Spleen (tissue), 7 donors: ENCODE results near the gene ARID5B.

Experiments used
- POLR2A ChIP-seq, 3 donors: fragments of 450-650 bp; IDR thresholded peaks; one replicate each; pipeline ENCODE4 v1.5.1; 2017; ENCODE audit warnings: antibody characterized with exemption in 3 of 3, mild to moderate bottlenecking in 1 of 3
- TF ChIP-seq, protein P1 (sequence below), 11 experiments: fragments of 200-600 bp in 7 of 11; fragments of 450-650 bp in 4 of 11; sonication (generic) in 4 of 11; IDR thresholded peaks in 8 of 11; conservative IDR thresholded peaks in 3 of 11; 1 replicate in 7 of 11; 2 replicates in 4 of 11; pipeline versions ENCODE4 v1.4.0 to v1.8.0; 2016 to 2021; ENCODE audit warnings: antibody characterized with exemption in 11 of 11, inconsistent platforms in 4 of 11, mild to moderate bottlenecking in 1 of 11
- donor health status: DM: no; HTN: no; CAD: no; lungs with moderate emphysema.
- donor health status: DM: no; HTN: no; CAD: no.
- donor health status: DM: no; HTN: no; CAD: no.

DNA sequence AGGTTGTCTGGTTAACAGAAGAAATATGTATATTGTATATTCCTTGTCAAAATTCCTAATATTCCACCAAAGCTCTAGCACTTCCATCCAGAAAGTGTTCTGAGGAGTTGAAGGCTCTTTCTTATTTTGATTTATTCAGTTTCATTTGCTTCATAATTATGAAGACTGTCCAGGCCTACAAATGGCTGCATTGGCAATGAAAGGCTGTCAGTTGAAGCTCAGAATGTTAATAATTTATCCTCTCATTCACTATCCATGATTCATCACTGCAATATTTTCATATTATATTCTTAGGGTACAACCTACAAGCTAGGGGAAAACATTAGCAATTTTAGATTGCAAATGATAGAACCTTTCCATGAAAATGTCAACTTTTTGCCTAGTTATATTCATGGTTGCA is 57.3 kb downstream of the ARID5B start:
- TF ChIP-seq POLR2A (IDR thresholded peaks at IDR 0.05): no peak
- TF ChIP-seq, protein P1, sequence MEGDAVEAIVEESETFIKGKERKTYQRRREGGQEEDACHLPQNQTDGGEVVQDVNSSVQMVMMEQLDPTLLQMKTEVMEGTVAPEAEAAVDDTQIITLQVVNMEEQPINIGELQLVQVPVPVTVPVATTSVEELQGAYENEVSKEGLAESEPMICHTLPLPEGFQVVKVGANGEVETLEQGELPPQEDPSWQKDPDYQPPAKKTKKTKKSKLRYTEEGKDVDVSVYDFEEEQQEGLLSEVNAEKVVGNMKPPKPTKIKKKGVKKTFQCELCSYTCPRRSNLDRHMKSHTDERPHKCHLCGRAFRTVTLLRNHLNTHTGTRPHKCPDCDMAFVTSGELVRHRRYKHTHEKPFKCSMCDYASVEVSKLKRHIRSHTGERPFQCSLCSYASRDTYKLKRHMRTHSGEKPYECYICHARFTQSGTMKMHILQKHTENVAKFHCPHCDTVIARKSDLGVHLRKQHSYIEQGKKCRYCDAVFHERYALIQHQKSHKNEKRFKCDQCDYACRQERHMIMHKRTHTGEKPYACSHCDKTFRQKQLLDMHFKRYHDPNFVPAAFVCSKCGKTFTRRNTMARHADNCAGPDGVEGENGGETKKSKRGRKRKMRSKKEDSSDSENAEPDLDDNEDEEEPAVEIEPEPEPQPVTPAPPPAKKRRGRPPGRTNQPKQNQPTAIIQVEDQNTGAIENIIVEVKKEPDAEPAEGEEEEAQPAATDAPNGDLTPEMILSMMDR (IDR thresholded peaks at IDR 0.05 in 8 of 11, conservative IDR thresholded peaks at IDR 0.05 in 3 of 11): no peak
